ENCODE measurements around the gene IL17RE.
"Not testable (repeated sequence)": the region's sequence is repeated elsewhere in the genome, so short reads cannot be mapped to it uniquely, and the experiment has no call there.

Gene IL17RE

GRCh38 chr3:9932535-9932842 lies 29.8 kb downstream of the IL17RE start:
- FAIRE-seq (no peak), DNase-seq (ENCODE audit: insufficient read length, low spot score) (no peak)
- TF ChIP-seq TAF1 (IDR thresholded peaks at IDR 0.05; ENCODE audit: low read depth, low read length) (peak; percentile 26; the same call in 1 of the 2 replicates), POLR2AphosphoS5 (IDR thresholded peaks at IDR 0.05; ENCODE audit: low read depth, low read length) (no peak)

GRCh38 chr3:9932843-9933560 lies 30.4 kb downstream of the IL17RE start:
- TF ChIP-seq POU2F2 (IDR thresholded peaks at IDR 0.05; ENCODE audit: low read depth, low read length): no peak
- TF ChIP-seq POLR2AphosphoS5 (IDR thresholded peaks at IDR 0.05; ENCODE audit: low read depth, low read length): no peak
- no peak for TF ChIP-seq PAX5 (IDR thresholded peaks at IDR 0.05; ENCODE audit: insufficient read depth, low read length, severe bottlenecking)
- no peak for TF ChIP-seq TAF1 (IDR thresholded peaks at IDR 0.05; ENCODE audit: low read depth, low read length)
- no peak for TF ChIP-seq SPI1 (IDR thresholded peaks at IDR 0.05; ENCODE audit: low read depth, low read length)
- peak; percentile 85 for FAIRE-seq

GRCh38 chr3:9933561-9934234 lies 31.1 kb downstream of the IL17RE start, which contains the start of gene CRELD1:
Gene CRELD1 (plus strand): TSS chr3:9933834. CDS start chr3:9934439, 605 bp downstream.
- DNase-seq (ENCODE audit: insufficient read length, low spot score) (peak; percentile 94), FAIRE-seq (peak; percentile 99)
- no peak for TF ChIP-seq PAX5 (IDR thresholded peaks at IDR 0.05; ENCODE audit: insufficient read depth, low read length, severe bottlenecking)
- TF ChIP-seq SPI1 (IDR thresholded peaks at IDR 0.05; ENCODE audit: low read depth, low read length): no peak
- peak; percentile 60 for TF ChIP-seq POLR2AphosphoS5 (IDR thresholded peaks at IDR 0.05; ENCODE audit: low read depth, low read length)
- peak; percentile 18 for TF ChIP-seq POLR2A (IDR thresholded peaks at IDR 0.05; ENCODE audit: low read depth, low read length)
- peak; percentile 51 for TF ChIP-seq TAF1 (IDR thresholded peaks at IDR 0.05; ENCODE audit: low read depth, low read length)
- TF ChIP-seq POU2F2 (IDR thresholded peaks at IDR 0.05; ENCODE audit: low read depth, low read length): no peak

More at GRCh38 chr3:9932843-9933560, 30.4 kb downstream of the IL17RE start:
- DNase-seq (ENCODE audit: insufficient read length, low spot score): peak; percentile 81

GRCh38 chr3:9934235-9934621 lies 31.6 kb downstream of the IL17RE start:
- TF ChIP-seq POLR2AphosphoS5 (IDR thresholded peaks at IDR 0.05; ENCODE audit: low read depth, low read length) (no peak), PAX5 (IDR thresholded peaks at IDR 0.05; ENCODE audit: insufficient read depth, low read length, severe bottlenecking) (no peak), TAF1 (IDR thresholded peaks at IDR 0.05; ENCODE audit: low read depth, low read length) (no peak), POU2F2 (IDR thresholded peaks at IDR 0.05; ENCODE audit: low read depth, low read length) (no peak), POLR2A (IDR thresholded peaks at IDR 0.05; ENCODE audit: low read depth, low read length) (no peak), SPI1 (IDR thresholded peaks at IDR 0.05; ENCODE audit: low read depth, low read length) (no peak)
- FAIRE-seq (no peak), DNase-seq (ENCODE audit: insufficient read length, low spot score) (no peak)

- TF ChIP-seq SPI1 (IDR thresholded peaks at IDR 0.05; ENCODE audit: low read depth, low read length) (no peak), TAF1 (IDR thresholded peaks at IDR 0.05; ENCODE audit: low read depth, low read length) (no peak), POLR2AphosphoS5 (IDR thresholded peaks at IDR 0.05; ENCODE audit: low read depth, low read length) (no peak), PAX5 (IDR thresholded peaks at IDR 0.05; ENCODE audit: insufficient read depth, low read length, severe bottlenecking) (no peak), POU2F2 (IDR thresholded peaks at IDR 0.05; ENCODE audit: low read depth, low read length) (no peak), POLR2A (IDR thresholded peaks at IDR 0.05; ENCODE audit: low read depth, low read length) (no peak)
- FAIRE-seq (peak; percentile 5), DNase-seq (ENCODE audit: insufficient read length, low spot score) (no peak)
Measured at GRCh38 chr3:9934993-9935392, 32.3 kb downstream of the IL17RE start.

GRCh38 chr3:9935966-9936510 lies 33.4 kb downstream of the IL17RE start:
- FAIRE-seq (no peak), DNase-seq (ENCODE audit: insufficient read length, low spot score) (no peak)
- TF ChIP-seq SPI1 (IDR thresholded peaks at IDR 0.05; ENCODE audit: low read depth, low read length) (no peak), POU2F2 (IDR thresholded peaks at IDR 0.05; ENCODE audit: low read depth, low read length) (no peak), POLR2A (IDR thresholded peaks at IDR 0.05; ENCODE audit: low read depth, low read length) (no peak), POLR2AphosphoS5 (IDR thresholded peaks at IDR 0.05; ENCODE audit: low read depth, low read length) (no peak), PAX5 (IDR thresholded peaks at IDR 0.05; ENCODE audit: insufficient read depth, low read length, severe bottlenecking) (no peak), TAF1 (IDR thresholded peaks at IDR 0.05; ENCODE audit: low read depth, low read length) (no peak)

GRCh38 chr3:9937486-9938238 lies 35.0 kb downstream of the IL17RE start:
- FAIRE-seq (no peak), DNase-seq (ENCODE audit: insufficient read length, low spot score) (no peak)
- no peak for TF ChIP-seq POU2F2 (IDR thresholded peaks at IDR 0.05; ENCODE audit: low read depth, low read length)
- no peak; the same call in 1 of the 2 replicates for TF ChIP-seq POLR2AphosphoS5 (IDR thresholded peaks at IDR 0.05; ENCODE audit: low read depth, low read length)
- no peak for TF ChIP-seq PAX5 (IDR thresholded peaks at IDR 0.05; ENCODE audit: insufficient read depth, low read length, severe bottlenecking)
- TF ChIP-seq SPI1 (IDR thresholded peaks at IDR 0.05; ENCODE audit: low read depth, low read length): no peak
- no peak for TF ChIP-seq TAF1 (IDR thresholded peaks at IDR 0.05; ENCODE audit: low read depth, low read length)
- TF ChIP-seq POLR2A (IDR thresholded peaks at IDR 0.05; ENCODE audit: low read depth, low read length): no peak

GRCh38 chr3:9938966-9939365 lies 36.3 kb downstream of the IL17RE start:
- no peak for FAIRE-seq
- no peak for TF ChIP-seq TAF1 (IDR thresholded peaks at IDR 0.05; ENCODE audit: low read depth, low read length)
- no peak for TF ChIP-seq POU2F2 (IDR thresholded peaks at IDR 0.05; ENCODE audit: low read depth, low read length)
- no peak for TF ChIP-seq SPI1 (IDR thresholded peaks at IDR 0.05; ENCODE audit: low read depth, low read length)
- no peak for DNase-seq (ENCODE audit: insufficient read length, low spot score)

- FAIRE-seq; DNase-seq (ENCODE audit: insufficient read length, low spot score): not testable (repeated sequence)
Measured at GRCh38 chr3:9939906-9940305, 37.3 kb downstream of the IL17RE start.

All from GM12891 (cell line).